RPMI7951 (cell line): ENCODE results near the gene TEX28. TPM values are rescaled to one million over a fixed set of nuclear protein-coding genes. Genes with fewer than 3 reads are reported as not detected.
"Not testable (repeated sequence)": the region's sequence is repeated elsewhere in the genome, so short reads cannot be mapped to it uniquely, and the experiment has no call there.

Experiments
- DNase-seq: peaks from one replicate; pipeline ENCODE4 v3.0.0-alpha.2; 2012; ENCODE audit warnings: low read depth
- total RNA-seq: library from RNA; depleted of rRNA; stranded (reverse); fragments of >200 nt; shearing (Covaris generic); gene quantifications from 2 replicates; pipeline ENCODE4 v1.2.3, GENCODE V29; 2014

Gene TEX28
- total RNA-seq, 1 experiment from 2014 or later, result not detected

DNA sequence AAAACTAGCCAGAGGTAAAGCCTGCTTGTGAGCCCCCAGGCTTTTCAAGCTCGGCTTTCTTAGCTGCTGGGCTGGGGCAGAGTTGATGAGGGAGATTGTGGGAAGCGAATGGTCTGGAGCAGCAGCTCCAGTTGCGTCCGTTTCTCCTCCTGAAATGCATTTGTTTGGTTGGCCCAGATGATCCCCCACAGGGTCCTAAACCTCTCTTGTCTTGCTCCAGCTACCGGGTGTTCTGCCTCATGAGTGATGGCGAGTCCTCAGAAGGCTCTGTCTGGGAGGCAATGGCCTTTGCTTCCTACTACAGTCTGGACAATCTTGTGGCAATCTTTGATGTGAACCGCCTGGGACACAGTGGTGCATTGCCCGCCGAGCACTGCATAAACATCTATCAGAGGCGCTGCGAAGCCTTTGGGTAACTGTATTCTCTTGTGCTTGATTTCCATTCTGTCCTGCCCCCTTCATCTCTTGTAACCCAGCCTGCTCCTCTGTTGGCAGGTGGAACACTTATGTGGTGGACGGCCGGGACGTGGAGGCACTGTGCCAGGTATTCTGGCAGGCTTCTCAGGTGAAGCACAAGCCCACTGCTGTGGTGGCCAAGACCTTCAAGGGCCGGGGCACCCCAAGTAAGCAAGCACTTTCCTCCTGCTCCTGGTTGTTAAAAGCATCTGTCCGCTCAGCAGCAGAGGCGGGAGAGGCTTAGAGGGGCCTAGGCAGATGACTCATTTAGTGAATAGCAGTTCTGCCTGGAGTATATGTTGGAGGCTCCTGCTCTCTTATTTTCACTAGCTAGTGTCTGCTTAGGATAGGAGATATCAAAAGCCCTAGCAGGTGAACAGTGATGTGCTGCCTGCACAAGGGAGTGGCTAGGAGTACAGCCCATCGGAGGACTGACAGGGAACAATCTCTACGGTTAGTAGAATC, 16.0 kb upstream of the TEX28 start:
- no peak for DNase-seq

DNA sequence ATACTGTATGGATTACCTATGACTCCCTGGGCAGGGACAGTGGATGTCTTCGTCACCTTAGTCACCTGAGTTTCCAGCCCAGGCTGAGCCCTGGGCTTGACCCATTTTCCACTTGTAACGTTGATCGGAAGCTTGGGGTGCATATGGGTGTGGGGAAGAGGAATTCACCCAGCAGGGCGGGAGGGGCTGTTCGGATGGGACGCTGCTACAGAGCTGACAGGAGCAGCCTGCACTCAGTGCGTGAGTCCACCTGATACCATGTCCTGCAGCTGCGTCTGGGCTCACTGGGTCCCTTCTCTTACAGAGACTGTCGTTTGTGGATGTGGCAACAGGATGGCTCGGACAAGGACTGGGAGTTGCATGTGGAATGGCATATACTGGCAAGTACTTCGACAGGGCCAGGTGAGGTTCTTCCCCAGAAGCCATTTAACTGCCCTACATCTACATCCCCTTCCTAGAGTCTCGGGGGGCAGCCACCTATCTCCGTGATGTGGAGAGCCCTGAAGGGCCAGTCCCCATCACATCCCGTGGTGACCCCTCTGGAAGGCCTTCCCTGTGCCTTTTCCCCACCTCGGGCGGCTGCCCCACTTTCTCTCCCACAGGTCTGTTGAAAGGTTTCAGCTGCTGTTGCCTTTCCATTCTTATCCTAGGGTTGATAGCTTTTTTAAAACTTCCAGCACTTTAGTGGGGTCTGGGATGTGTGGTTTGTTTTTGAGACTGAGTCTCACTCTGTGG, 14.3 kb upstream of the TEX28 start:
- DNase-seq, result no peak

DNA sequence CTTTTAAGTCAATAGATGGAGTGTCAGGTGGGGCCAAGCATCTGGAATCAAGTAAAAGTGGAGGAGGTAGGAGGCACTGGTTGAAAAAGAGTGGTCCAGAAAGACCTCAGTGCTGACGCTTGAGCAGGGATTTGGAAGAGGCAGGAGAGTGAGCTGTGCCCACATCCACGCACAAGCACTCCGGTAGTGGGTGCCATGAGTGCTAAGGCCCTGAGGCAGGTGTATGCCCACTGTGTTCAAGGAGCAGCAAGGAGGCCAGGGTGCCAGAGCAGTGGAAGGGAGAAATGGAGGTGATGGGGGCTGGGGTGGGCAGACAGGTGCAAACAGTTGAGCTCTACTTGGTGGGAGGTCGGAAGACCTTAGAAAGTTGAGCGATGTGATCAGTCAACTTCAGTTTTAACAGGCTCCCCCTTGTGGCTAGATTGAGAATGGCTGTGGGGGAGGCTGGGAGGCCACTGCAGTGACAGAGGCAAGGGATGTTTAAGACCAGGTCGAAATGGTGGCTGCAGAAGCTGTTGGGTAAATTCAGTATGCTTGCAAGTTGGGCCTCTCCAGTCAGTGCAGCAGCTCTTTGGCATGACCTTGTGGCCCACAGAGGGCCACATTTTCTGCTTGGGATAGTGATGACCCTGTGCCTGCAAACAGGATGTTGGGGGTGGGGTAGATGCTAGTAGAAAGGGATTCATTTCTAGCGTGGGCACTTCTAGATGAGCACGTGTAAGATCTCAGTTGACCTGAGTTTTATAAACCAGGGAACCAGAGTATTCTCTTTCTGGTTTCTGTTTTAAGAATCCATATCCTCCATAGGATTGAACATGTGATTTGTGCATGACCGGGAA, 13.4 kb upstream of the TEX28 start:
- peak; percentile 24 for DNase-seq

DNA sequence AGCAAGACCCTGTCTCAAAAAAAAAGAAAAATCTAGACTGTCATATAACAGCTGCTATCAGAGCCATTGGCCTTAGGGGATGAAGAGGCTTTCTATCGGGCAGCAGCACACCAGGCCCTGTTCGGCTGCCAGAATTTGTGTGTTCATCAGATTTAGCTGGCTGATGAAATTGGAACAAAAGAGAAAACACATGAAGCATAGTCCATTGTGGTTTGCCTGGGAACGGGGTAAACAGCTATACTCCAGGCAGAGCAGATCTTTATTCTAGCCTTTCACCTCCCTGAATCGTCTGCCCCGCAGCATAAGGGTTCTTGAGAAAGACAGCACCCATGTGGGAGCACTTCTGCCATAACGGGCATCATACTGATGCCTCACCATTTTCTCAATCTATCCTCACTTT, 12.3 kb upstream of the TEX28 start:
- DNase-seq, result no peak

DNA sequence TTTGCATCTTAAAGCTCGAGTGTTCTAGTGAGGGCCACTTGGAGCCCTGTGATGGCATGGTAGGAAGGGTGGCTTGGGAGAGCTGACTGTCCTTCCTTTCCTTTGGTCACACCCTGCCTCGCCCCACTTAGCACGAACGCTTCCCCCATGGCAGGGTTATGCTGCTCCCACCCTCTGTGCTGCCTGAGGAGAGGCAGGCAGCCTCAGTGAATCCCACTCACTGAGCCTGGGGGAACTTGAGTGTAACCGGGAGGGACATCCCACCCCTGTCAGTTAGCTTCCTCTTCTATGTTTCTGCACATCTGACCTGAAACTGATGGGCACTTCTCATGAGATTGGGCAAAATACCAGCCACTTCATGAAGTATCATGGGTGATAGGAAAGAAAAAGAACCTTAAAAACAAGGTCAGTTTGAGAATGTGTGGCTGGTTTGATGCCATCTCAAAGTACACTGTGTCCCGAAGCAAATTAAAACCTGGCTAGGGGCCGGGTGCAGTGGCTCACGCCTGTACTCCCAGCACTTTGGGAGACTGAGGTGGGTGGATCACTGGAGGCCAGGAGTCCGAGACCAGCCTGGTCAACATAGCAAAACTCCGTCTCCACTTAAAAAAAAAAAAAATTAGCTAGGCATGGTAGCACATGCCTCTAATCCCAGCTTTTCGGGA, 10.7 kb upstream of the TEX28 start:
- DNase-seq, result no peak

DNA sequence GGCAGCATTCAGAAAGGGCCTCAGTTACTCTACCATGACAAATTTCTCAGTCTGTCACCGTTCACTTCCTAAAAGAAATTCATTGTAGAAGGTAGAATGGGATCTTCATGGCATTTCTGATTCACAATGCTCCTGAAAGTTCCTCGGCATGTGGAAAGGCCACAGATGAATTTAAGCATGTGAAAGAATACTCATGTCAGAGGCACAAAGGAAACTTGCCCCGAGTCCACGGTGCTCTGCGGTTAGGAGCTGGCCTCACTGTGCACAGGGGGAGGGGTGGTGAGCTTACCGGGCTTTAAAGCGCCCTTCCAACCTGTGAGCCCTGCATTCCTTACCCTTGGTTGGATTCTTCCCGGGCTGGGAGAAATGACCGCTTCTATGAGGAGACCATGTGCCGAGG, 9.9 kb upstream of the TEX28 start:
- peak; percentile 2 for DNase-seq

DNA sequence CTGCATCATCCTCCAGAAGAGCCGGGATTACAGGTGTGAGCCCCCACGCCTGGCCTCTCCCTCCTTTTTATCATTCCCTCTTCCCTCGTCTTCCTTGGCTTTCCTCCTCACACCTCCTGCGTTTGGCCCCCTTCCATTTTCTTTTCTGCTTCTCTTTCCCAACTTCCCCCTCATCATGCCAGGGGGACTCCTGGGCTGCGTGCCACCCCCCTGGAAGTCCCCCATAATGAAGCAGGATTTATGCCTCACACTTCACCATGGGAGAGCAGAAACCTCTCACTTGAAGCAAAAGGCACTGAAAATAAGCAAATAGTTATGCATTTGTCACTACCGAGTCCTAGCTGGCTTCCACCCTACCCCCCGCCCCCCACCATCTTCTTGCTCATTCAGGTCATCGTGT, 8.6 kb upstream of the TEX28 start:
- no peak for DNase-seq

DNA sequence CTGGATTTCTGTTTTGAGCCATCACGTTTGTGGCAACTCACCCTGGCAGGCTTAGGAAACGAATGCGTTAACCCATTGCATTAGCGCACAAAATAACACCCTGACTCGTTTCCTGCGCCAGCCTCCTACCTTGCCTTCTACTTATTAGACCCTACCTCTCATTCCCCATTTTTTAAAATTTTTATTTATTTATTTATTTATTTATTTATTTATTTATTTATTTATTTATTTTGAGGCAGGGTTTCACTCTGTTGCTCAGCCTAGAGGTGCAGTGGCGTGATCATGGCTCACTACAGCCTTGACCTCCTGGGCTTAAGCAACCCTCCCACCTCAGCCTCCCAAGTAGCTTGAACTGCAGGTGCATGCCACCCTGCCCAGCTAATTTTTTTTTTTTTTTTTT, 8.1 kb upstream of the TEX28 start:
- DNase-seq, result not testable (repeated sequence)

DNA sequence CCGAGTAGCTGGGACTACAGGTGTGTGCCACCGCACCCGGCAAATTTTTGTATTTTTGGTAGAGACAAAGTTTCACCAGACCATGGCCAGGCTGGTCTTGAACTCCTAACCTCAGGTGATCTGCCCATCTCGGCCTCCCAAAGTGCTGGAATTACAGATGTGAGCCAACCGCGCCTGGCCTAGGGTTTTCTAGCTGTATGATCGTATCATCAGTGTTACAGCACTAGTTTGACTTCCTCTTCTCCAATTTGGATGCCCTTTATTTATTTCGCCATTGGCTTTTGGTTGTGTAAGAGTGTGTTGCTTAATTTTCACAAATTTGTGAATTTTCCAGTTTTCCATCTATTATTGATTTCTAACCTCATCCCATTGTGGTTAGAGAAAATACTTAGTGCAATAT, 5.9 kb upstream of the TEX28 start:
- no peak for DNase-seq

DNA sequence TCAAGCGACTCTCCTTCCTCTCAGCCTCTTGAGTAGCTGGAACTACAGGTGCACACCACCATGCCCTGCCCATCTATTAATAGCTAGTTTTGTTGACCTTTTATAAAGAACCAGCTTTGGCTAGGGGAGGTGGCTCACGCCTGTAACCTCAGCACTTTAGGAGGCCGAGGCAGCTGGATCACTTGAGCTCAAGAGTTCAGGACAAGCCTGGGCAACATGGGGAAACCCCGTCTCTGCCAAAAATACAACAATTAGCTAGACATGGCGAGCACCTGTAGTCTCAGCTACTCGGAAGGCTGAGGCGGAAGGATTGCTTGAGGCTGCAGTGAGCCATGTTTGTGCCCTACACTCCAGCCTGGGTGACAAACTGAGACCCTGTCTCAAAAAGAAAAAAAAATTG, 3.4 kb upstream of the TEX28 start:
- DNase-seq, result no peak

DNA sequence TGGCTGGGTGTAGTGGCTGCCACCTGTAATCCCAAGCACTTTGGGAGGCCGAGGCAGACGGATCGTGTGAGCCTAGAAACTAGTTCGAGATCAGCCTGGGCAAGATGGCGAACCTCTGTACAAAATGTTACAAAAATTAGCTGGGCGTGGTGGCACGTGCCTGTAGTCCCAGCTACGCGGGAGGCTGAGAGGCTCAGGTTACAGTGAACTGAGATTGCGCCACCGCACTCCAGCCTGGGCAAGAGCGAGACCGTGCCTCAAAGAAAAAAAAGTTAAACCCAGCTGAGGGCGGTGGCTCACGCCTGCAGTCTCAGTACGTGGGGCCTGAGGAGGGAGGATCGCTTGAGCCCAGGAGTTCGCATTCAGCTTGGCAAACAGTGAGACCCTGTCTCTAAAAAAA, 1.8 kb upstream of the TEX28 start:
- DNase-seq, result no peak

DNA sequence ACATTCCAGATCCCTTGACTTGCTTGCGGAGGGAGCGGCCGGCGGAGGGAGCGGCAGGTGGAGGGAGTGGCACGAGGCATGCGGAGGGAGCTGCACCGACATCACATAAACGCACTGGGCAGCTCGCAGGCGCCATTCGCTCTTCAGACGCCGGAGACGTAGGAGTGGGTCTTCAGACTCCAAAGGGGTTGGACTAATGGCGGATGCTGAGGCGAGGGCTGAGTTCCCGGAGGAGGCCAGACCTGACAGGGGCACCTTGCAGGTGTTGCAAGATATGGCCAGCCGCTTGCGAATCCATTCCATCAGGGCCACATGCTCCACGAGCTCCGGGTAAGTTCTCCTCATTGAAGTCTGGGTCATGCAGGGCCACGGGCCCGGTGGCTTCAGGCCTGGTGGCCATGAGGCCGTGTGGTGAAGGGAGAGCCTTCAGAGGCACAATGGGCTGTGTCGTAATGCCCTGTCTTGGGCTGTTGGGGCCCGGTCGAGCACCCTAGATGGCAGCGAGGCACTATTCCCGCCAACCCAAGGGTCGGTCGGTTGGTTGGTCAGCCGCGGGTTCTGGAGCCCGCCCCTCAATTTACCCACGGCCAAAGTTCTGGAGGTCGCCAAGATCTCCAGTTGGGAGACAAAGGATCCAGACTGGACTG, 863 bp upstream of the TEX28 start, which contains the start of gene TKTL1:
Gene TKTL1 (plus strand): TSS at position 132 of the 647 bp plus-strand sequence. CDS start 65 bp downstream, at position 197.
- no peak for DNase-seq

DNA sequence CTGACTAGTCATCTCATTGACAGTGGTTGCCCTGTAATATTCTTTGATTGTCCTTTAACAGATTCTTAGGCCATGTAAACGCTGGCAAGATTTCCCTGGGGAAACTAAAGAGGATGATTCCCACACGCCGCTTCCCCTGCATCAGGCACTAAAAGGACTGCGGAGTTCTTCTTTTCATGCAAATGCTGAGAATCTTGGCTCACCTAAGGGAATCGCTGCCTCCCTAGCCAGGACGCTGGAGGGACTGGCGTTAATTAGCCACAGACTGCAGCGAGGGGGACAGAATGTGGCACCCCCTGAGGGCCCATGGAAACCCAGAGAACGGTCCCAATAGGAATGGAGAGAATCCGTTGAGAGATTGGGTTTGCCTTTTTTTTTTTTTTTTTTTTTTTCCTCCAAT, 8.5 kb downstream of the TEX28 start:
- not testable (repeated sequence) for DNase-seq

DNA sequence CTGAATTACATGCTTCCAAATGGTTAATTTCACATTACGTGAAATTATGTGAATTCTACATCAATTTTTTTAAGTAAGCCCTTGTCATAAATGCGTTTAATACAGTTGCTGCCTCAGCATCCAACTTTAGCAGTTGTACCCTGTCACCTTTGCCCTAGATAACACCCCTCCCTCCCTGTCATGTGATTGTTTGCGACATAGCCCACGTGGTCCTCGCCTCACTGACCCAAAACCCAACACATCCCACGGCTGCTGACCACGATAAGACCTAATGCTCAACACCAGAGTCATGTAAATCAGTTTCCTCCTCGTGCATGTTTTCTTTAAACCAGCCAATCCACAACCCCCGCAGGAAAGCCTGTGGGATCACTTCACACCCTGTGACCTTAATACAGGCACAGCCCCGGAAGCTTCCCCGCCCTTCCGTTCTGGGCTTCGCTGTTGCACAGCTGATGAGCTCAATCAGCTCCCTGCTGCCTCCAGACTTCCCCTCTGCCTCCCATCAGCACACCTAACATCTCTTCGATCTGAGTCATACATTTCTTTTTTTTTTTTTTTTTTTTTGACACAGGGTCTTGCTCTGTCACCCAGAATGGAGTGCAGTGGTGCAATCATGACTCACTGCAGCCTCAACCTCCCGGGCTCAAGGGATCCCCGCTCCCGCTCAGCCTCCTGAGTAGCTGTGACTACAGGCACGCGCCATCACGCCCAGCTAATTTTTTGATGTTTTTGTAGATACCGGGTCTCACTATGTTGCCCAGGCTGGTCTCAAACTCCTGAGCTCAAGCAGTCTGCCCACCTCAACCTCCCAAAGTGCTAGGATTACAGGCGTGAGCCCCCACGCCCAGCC, 10.2 kb downstream of the TEX28 start:
- DNase-seq, result not testable (repeated sequence)

DNA sequence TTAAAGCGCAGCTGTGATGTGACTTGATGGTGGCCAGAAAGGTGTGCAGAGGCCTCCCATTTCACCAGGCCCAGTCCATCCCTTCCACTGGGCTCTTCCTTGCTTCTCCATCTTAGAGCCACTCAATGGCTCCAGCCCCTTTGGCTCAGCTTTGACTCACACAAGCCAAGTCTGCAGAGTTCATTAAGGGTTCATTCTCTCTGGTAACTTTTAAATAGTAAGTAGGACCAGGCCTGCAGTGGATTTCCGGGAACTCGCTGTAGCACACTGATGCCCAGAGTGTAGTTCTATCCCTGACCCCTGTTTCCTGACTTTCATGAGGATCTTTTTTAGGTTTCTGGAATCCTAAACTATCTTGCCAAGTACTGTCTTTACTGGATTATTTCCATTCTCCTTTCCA, 25.7 kb downstream of the TEX28 start:
- not testable (repeated sequence) for DNase-seq

DNA sequence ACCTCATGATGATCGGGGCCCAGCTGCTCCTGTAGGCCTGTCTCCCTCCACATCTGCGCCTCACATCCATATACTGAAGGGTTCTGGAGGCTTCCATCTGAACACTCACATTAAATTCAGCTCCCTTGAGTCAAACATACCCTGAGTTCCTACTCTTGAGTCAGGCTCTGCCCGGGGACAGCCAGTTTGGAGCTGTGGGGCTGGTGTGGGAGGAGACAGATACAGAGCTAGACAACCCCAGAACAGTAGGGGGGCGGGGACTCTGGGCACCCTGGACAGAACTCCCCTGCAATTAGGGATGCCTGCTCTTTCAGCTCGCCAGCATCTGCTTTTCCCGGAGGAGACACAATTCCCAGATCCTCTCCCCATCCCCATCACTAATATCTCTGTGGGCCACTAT, 31.9 kb downstream of the TEX28 start:
- not testable (repeated sequence) for DNase-seq

DNA sequence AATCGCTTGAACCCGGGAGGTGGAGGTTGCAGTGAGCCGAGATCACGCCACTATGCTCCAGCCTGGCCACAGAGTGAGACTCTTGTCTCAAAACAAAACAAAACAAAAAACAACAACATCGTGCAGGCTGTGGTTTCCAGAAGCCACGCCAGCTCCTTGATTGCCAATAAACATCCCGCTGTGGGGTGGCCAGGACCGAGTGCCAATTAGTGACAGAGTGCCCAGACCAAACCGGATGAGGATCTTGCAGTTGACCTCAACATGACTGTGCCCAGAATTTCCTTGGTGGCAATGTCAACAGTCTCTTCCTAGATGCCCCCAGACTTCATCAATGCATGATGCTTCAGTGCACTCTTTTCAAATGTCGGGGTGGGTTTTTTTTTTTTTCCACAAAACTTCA, 36.2 kb downstream of the TEX28 start:
- not testable (repeated sequence) for DNase-seq

DNA sequence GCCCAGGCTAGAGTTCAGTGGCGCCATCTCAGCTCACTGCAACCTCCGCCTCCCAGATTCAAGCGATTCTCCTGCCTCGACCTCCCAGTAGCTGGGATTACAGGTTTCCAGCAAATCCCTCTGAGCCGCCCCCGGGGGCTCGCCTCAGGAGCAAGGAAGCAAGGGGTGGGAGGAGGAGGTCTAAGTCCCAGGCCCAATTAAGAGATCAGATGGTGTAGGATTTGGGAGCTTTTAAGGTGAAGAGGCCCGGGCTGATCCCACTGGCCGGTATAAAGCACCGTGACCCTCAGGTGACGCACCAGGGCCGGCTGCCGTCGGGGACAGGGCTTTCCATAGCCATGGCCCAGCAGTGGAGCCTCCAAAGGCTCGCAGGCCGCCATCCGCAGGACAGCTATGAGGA, 37.6 kb downstream of the TEX28 start, which contains the start of gene OPN1MW3:
Gene OPN1MW3 (plus strand): TSS at position 301 of the 400 bp plus-strand sequence. CDS start 38 bp downstream, at position 339.
- DNase-seq, result not testable (repeated sequence)

DNA sequence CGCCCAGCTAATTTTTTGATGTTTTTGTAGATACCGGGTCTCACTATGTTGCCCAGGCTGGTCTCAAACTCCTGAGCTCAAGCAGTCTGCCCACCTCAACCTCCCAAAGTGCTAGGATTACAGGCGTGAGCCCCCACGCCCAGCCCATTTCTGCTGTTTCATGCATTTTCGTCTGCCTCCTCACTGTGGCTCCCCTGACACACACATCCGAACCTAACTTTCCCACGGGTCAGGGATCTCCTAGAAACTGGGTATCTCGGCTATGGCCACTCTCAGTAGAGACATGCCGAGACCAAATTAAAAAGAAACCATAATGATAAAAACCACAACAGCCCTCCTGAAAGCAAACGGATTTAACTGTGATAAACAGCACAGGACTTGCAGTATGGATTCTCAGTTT, 46.8 kb downstream of the TEX28 start:
- DNase-seq, result not testable (repeated sequence)
